ENCODE results near the gene KCNQ4.

KCNQ4 gene

DNA sequence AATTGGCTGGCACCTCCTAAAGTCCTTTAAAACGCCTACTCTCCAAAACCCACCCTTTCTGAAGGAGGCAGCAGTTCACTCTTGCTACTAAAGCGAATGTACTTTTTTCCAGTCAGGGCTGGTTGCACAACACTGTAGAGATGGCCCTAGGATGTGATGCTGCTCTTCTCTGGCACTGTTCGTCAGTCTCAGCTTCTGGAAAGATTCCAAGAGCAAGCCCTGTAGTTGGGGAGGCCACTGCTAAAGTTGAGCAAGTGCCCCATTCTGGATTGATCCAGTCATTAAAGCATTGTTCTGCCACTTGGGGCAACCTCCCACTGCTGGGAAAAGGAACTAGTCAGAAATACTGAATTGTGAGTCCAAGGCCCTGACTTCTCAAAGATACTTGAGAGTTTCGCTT lies 28.5 kb upstream of the KCNQ4 start:
- no peak for DNase-seq (ENCODE audit: low spot score)

DNA sequence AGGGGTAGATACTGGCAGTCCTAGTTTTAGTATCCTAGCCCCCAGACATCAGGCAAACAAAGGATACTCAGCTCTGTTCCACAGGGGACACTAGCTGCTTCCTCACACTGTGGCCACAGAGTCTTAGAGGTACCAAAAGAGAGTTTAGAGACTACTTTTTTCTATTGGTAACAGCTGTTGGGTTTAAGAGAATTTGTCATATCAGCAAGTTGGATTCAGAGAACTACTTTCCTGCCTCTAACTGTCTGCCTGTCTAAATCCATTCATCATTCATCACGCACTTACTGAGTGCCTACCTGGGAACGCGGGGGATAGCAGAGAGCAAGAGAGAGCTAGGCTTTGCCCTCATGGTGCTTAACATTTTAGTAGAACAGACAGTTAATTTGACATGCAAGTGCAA lies 27.1 kb upstream of the KCNQ4 start:
- DNase-seq (ENCODE audit: low spot score): no peak

DNA sequence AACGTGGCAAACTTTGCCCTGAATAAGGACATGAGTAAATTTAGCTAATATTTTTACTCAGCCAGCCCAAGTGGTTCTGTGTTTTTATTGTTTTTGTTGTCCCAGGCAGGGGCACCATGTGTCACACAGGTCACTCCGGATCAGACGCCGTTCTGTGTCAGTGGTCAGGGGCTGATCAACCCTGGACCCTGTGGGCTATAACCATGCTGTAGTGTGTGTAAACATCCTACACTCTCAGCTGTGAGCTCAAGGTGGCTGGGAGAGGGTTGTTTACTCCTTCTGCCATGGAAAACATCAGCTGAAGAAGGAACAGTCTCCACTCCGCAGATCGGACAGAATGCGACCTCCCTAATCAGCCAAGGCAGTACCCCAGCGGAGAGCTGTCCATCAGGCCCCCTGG lies 26.5 kb upstream of the KCNQ4 start:
- no peak for DNase-seq (ENCODE audit: low spot score)

DNA sequence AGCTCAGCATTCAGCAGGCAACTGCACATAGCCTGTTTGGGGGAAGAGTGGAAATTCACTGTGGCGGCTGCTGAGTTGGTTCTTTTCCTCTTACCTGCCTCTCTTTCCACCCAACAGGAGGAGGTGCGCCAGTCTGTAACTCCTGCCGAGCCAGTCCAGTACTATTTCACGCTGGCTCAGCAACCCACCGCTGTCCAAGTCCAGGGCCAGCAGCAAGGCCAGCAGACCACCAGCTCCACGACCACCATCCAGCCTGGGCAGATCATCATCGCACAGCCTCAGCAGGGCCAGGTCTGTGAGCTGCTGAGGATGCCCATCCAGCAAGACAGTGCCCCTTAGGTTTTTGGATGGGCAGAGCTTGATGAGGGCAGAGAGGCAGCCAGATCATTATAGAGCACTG lies 25.6 kb upstream of the KCNQ4 start:
- DNase-seq (ENCODE audit: low spot score): no peak

DNA sequence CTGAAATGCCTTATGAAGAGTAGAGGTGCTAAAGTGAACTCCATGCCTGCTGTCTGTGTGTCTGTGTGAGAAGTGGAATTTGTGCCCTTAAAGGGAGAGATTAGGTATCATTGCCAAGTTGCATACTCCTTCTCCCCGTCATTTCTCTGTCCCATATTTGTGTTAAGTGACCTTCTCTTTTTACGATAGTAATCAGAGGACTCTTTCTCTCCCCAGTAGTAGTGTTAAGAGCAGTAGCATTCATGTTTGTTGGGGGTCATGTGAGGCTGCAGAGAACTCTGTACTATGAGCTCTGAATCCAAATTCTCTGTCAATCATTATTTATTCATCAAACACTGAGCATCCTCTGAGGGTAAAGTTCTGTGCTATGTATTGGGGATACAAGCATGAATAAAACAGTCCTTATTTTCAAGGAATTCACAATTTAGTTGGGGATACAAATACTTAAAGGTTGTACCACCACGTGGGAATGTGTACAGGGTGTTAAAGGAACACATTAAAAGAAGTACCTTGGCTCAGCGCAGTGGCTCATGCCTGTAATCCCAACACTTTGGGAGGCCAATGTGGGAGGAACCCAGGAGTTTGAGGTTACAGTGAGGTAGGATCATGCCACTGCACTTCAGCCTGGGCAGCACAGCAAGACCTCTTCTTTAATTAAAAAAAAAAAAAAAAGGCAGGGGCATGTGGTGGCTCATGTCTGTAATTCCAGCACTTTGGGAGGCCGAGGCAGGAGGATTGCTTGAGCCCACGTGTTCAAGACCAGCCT lies 24.8 kb upstream of the KCNQ4 start:
- no peak for DNase-seq (ENCODE audit: low spot score)

DNA sequence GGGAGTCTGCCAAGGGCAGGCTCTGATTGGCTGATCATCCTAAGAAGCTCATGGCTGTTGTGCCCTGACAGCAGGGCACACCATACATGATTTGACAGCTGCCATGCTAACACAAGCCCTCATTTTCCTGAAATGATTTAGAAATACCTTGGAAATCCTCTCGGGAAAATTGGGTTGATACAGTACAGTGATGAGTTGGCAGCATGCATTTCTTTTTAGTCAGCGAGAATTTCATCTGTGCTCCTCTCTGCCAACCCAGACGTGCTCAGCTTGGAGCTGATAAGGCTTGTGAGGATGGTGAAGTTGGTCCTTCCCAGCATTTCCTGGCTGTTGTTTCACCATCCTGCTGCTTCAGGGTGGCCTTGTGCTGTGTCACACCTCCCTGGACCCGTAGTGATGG lies 22.6 kb upstream of the KCNQ4 start:
- DNase-seq (ENCODE audit: low spot score): no peak

DNA sequence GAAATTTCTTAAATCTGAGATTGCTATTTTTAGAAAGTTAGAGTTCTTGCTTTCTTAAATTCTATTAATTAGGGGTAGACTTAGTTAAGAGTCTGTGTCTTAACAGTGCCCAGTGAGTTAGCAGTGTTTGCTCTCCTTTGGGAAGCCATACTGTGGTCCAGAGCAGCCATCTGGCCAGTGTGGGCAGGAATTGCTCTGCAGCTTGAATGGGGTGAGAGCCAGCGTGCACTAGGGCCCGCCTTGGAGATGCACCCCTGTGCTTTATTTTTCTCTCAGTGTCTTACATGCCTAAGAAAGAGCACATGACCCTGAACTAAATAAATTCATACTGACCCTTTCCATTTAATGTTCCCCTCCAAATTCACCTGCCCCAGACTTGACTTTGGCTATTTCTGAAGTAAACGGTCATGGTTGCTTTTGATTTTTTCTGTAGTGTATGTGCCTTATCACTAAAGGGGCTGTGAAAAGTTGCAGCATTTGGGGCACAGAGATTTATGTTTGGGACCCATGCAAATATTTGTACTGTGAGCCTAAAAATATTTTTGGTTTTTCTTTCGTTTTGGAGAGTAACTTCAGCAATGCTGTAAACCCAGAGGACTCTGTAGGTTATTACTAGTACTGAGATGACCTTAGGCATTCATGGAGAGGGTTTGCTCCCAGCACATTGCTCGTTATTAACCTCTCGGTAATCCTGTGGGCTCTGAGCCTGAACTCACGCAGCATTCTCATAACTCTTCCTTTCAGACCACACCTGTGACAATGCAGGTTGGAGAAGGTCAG lies 21.3 kb upstream of the KCNQ4 start:
- DNase-seq (ENCODE audit: low spot score): no peak

DNA sequence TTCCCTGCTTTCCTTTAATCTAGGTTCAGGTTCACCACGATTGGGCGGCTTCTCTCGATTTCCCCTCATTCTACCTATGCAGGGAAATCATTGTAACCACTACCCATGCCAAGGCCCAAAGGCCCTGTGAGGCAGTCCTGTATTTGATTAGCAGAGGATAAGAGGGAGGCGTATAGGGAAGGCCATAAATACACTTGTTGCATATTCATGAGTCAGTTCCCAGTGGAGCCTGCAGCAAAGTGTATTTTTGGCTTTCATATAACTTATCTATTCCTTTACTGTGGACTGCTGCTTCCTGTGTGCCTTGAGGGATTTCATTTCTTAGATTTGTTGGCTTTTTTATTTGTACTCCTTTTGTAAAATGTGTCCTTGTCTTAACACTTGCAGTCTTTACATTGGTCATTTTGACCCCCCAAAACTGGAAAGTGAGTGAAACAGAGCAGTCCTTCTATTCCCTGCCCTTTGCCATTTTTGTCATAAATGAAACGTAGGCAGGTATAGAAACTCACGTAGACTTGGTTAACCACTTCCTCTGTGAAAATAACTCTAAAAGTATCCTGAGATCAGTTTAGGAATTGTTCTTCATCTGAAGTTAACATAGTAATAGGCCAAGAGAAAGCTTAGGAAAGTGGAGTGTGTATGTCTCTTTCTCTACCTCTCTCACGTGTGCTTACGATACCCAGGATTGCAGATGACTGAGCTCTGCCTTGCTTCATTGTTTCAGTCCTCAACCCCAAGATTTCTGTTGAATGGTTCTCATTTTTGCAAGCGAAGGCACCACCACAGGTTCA lies 19.6 kb upstream of the KCNQ4 start:
- no peak for DNase-seq (ENCODE audit: low spot score)

DNA sequence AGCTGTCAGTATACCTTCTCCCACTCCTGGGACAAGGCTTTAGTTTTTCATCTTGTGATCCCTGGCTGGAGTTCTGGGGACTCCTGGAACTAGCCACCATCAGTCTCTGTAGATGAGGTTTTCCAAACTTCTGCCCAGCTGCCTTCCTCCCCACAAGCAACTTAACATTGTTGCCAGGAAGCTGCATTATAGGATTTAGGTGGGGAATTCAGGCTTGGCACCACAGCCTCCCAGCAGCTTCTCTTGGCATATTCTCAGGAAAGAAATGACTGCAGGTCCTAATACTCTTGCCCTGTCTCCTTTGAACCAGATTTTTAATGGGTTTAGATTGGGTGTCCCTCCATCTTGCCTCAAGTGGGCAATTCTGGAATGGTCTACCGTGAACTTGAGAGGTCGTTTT lies 18.6 kb upstream of the KCNQ4 start:
- DNase-seq (ENCODE audit: low spot score): no peak

DNA sequence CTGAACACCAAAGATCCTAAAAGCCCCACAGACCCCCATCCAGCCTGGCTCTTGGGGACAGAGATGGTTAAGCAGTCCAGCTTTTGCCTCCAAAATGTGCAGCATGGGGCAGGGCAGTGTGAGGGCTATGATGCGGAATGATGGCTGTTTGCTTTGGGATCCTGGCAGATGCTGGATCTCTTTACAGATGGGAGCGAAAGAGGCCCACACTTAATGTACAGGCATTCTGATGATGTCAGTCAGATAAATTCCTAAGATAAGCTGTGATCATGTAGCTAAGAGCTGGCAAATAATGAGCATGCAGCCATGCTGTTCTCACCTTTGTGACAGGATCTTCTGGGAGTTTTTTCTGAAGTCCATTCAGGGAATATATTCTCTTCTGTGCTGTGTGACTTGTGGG lies 17.6 kb upstream of the KCNQ4 start:
- no peak for DNase-seq (ENCODE audit: low spot score)

DNA sequence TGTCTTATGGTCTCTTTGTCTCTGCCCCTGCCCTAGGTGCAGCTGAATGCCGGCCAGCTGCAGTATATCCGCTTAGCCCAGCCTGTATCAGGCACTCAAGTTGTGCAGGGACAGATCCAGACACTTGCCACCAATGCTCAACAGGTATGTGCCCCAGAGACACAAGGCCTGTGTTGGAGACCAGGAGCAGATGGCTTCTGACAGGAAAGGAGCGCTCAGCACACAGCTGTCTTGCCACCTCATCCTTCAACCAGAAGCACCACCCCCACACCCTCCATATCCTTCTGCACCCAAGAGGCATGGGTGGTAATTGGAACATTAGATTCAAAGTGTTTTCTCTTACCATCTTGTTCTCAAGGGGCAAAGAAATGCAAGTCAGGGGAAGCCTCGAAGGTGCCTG lies 17.0 kb upstream of the KCNQ4 start:
- no peak for DNase-seq (ENCODE audit: low spot score)

DNA sequence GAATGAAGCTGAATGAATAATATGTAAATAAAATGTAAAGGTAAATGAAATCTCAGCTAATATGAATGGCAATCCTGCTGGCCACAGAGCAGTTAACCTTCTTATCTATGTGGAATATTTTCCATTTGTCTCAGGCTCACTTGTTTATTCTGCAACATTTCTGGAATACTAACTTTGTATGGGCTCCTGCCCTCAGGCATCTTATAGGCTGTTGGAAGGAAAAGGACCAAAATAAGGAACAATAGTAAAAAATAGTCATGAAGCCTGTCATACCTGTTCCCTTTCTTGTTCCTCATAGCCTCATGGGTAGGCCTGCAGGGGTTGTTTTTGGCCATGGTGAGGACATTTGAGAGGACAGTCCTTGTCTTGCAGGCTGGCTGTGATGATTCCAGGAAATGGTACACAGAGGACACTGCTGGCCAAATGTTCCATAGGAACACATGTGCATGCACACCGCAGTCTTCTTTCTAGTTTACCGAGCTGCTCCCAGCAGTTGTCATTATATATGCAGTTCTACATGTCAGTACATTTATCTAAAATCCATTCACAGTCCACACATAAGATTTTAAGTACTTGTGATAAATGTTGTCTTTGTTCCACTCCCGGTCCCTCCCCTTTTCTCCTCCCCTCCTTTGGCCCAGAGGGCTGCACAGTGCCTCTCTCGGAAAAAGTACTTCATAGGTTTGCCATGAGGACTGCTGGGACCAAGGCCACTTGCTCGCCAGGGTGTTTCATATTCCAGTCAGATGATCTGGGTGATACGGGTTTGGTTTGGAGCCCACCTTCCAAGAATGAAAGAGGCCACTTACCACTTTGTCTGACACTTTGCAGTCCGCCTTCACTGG lies 15.2 kb upstream of the KCNQ4 start:
- DNase-seq (ENCODE audit: low spot score): no peak

DNA sequence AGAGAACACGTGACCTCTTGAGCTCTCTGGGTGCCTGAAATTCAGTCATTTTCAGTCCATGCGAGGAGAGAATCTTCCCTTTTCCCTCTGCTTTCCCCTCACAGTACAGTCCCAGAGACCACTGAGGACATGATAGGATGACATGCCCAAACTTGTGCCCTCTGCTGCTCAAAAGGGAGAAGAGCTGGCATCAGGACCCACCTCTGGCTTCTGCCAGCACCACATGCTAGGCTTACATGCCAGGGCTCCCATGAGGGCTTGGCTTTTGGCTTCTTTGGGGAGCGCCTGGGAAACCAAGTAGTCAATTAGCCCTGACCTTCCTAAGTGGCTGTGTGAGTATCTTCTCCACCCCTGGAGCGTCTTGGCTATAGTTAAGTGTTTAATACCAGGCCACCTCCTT lies 13.8 kb upstream of the KCNQ4 start:
- no peak for DNase-seq (ENCODE audit: low spot score)

DNA sequence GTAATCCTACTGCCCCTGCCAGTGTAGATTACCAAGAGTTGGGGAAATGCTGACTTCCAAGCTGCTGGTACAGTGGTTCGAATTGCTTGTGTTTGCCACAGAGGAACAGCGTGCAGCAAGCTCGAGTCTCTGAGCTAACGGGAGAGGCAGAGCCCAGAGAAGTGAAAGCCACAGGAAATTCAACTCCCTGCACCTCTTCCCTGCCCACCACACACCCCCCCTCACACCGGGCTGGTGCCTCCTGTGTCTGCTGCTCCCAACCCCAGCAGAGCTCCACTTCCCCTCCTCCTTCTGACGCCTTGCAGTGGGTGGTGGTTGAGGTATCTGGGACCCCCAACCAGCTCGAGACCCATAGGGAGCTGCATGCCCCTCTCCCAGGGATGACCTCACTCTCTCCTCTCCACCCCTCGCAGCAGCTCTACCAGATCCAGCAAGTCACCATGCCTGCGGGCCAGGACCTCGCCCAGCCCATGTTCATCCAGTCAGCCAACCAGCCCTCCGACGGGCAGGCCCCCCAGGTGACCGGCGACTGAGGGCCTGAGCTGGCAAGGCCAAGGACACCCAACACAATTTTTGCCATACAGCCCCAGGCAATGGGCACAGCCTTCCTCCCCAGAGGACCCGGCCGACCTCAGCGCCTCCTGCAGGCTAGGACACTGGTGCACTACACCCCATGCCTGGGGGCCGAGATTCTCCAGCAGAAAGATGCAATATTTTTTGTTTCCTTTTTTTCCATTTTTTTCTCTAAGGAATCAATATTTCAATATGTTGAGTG lies 13.1 kb upstream of the KCNQ4 start:
- no peak for DNase-seq (ENCODE audit: low spot score)

DNA sequence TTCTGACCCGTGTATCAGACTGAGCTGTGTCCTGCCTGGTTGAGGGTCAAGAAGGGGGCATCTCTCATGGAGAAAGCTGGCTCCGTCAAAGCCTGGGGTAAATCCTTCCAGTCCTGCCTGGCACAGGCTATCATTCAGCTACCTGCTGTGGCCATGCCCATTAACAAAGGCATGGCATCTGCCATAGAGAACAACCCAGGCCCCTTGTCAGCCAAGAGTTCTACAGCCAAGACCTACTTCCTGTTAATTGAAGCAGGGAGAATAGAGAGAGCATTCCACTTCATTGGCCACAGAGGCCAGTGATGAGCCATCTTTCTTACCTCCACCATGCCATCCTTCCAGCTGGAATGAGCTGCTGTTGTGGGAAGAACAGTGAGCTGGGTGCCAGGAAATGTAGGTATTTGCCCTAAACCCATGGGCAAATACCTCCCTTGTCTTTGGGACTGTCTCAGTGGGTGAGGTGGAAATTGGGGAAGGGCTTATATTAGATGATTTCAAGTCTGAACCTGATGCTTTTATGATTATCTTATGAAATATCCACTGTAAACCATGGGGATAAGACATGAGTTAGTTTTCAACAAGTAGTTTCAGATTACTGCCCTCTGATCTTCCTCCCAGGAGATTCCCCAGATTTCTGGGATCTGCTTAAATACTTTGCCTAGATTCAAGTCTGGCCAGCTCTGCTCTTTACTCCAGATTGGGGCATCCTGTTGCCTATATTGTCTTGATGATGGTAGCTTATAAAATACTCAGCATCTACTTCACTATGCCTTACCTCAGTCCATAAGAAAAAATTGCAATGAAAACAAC lies 11.2 kb upstream of the KCNQ4 start:
- no peak for DNase-seq (ENCODE audit: low spot score)

DNA sequence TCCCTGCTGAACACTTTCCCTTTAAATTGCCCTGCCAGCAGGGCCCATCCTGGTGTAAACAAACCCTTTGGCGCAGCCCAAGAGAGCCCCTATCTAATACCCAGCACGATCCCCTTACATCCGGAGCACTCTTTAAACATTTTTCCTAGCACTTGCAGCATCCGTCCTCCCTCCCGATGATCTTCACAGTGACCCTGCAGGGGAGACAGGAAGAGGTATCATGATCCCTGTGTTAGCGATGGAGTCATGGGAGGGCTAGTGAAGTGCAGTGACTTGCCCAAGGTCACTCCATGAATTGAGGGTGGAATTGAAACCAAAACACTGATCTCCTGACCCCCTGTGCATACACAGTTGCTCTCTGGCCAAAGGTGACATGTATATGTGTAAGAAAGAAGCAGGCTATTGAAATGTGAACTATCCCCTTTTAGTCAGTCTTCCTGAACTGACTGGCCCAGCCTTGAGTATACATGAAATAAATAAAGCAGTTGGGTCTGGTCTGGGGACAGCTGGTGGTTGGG lies 9.8 kb upstream of the KCNQ4 start:
- DNase-seq (ENCODE audit: low spot score): no peak

DNA sequence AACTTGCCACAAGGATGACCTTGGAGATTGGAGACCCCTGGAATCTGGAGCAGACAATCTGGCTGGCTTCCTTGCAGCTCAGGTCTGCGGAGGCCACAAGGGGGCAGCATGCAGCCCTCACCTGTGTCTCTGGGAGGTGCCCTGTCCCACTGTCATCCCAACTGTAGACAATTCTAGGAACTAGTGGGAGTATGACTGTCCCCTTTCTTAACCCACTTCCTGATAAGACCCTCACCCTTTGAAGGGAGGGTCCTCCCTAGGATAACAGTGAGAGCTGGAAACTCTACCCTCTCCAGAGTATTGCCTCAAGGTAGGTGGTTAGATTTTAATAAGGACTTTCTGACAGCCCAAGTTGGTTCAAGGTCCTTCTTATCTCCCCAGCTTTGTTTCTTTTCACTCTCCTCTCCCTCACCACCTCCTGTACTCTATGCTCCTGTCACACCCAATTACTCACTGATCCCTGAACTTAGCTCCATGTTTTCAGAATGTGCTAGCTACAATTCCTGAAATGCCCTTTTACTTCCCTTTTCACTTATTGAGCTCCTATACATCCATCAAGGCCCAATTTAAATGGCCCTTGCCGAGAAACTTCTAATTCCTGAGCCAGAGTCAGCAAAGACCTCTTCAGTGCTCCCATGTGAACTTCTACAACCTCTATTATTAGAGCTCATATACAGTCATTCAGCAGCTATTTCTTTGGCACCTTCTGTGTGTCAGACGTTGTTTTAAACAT lies 9.2 kb upstream of the KCNQ4 start:
- DNase-seq (ENCODE audit: low spot score): no peak

DNA sequence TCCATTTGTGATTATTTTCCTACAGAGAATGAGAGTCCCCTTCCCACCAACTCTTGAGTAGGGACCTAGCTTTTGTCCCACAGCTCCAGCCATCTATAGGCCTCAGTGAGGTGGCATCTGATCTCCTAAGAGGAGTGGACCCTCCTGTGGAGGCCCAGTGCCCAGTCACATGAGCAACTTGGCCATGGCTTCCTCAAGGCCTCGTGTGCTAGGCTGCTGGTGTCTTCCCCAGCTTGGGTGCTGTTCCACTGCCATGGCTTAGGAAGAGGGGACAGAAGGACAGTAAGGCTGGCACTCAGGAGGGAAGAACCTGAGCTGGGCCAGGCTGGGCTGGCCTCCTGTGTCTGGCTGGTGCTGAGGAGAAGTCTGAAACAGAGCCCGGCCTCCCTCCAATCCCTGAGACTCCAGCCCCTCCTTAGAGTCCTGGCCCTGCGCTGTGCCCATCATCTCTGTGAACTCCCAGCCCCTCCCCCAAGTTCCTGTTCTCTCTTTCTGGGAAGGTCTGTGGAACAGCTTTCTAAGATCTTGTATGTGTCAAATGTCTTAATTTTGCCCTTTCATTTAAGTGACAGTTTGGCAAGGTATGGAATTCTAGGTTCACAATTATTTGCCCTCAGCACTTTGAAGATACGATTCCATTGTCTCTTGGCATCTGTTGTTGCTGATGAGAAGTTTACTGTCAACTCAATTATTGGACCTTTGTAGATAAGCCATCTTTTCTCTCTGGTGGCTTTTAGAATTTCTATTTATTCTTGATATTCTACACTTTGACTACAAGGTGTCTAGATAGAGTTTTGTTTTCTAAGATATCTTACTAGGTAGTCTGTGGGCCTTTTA lies 7.1 kb upstream of the KCNQ4 start:
- no peak for DNase-seq (ENCODE audit: low spot score)
